Endothelial cell of umbilical vein (primary cell): ENCODE results near the gene ATP11C.

Source experiments
- EZH2 ChIP-seq: IDR thresholded peaks from 2 replicates; pipeline ENCODE4 v1.6.1; 2012; ENCODE audit warnings: borderline replicate concordance, low read depth, mild to moderate bottlenecking, moderate library complexity, low read length, inconsistent platforms; ENCODE audit not compliant: severe bottlenecking
- FOS ChIP-seq: IDR thresholded peaks from 2 replicates; pipeline ENCODE4 v1.6.1; 2011; ENCODE audit warnings: mild to moderate bottlenecking, low read length, moderate library complexity, borderline replicate concordance; ENCODE audit not compliant: insufficient read depth
- GATA2 ChIP-seq: IDR thresholded peaks from 2 replicates; pipeline ENCODE4 v1.7.0; 2011; ENCODE audit warnings: low read depth, mild to moderate bottlenecking, moderate library complexity, mixed read lengths, low read length; ENCODE audit not compliant: insufficient read length, insufficient read depth
- JUN ChIP-seq: IDR thresholded peaks from 2 replicates; pipeline ENCODE4 v1.6.1; 2011; ENCODE audit warnings: borderline replicate concordance, low read depth; ENCODE audit not compliant: insufficient read length, insufficient read depth
- MYC ChIP-seq: IDR thresholded peaks from one replicate; pipeline ENCODE4 v1.6.1; 2011; ENCODE audit warnings: mild to moderate bottlenecking, low read depth, low read length
- POLR2A ChIP-seq: IDR thresholded peaks from 2 replicates; pipeline ENCODE4 v1.6.1; 2012; ENCODE audit warnings: low read depth, mild to moderate bottlenecking, control low read depth, low read length
- POLR2AphosphoS5 ChIP-seq: IDR thresholded peaks from 2 replicates; pipeline ENCODE4 v1.6.1; 2012; ENCODE audit warnings: low read depth, mild to moderate bottlenecking, control low read depth, low read length, moderate library complexity; ENCODE audit not compliant: insufficient read depth
- TF ChIP-seq, protein P1 (sequence below), 2 donors: IDR thresholded peaks; 1 replicate in 1 of 2; 2 replicates in 1 of 2; pipeline ENCODE4 v1.5.1; 2011; ENCODE audit warnings: low read length in 2 of 2, mild to moderate bottlenecking in 2 of 2, moderate library complexity in 2 of 2, control low read depth in 1 of 2, inconsistent platforms in 1 of 2, low read depth in 1 of 2; ENCODE audit not compliant: insufficient read depth in 1 of 2; ENCODE audit errors: extremely low read depth in 1 of 2
- TF ChIP-seq, protein P2 (sequence below): IDR thresholded peaks from 2 replicates; pipeline ENCODE4 v1.6.1; 2011; ENCODE audit not compliant: insufficient read depth, insufficient read length

DNA sequence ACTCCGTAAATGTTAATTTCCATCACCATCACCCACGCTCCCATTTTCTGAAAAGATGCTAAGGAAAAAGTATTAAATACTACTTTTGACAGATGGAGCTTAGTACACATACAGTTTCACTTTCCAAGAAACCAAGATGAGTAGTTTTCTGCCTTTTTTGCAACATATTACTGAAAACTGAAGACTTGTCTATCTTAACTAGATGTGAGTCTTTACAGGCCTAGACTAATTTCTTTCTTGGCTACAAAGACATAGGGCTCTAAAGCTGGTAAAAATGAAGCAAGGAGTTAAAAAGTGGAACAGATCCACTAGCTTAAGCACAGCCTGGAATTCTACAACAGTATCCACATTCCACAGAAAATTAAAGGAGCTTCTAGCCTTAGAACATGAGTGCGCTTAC lies 68.2 kb downstream of the ATP11C start:
- TF ChIP-seq JUN (no peak), EZH2 (no peak), POLR2A (no peak), POLR2AphosphoS5 (no peak), MYC (no peak), GATA2 (no peak), FOS (no peak)
- TF ChIP-seq, protein P1, sequence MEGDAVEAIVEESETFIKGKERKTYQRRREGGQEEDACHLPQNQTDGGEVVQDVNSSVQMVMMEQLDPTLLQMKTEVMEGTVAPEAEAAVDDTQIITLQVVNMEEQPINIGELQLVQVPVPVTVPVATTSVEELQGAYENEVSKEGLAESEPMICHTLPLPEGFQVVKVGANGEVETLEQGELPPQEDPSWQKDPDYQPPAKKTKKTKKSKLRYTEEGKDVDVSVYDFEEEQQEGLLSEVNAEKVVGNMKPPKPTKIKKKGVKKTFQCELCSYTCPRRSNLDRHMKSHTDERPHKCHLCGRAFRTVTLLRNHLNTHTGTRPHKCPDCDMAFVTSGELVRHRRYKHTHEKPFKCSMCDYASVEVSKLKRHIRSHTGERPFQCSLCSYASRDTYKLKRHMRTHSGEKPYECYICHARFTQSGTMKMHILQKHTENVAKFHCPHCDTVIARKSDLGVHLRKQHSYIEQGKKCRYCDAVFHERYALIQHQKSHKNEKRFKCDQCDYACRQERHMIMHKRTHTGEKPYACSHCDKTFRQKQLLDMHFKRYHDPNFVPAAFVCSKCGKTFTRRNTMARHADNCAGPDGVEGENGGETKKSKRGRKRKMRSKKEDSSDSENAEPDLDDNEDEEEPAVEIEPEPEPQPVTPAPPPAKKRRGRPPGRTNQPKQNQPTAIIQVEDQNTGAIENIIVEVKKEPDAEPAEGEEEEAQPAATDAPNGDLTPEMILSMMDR (IDR thresholded peaks at IDR 0.05; ENCODE audit: extremely low read depth in 1 of 2, insufficient read depth in 1 of 2, low read depth in 1 of 2, low read length in 2 of 2) = no peak
- TF ChIP-seq, protein P2, sequence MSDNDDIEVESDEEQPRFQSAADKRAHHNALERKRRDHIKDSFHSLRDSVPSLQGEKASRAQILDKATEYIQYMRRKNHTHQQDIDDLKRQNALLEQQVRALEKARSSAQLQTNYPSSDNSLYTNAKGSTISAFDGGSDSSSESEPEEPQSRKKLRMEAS = no peak
